ENCODE data around the gene SRRM4.

DNA sequence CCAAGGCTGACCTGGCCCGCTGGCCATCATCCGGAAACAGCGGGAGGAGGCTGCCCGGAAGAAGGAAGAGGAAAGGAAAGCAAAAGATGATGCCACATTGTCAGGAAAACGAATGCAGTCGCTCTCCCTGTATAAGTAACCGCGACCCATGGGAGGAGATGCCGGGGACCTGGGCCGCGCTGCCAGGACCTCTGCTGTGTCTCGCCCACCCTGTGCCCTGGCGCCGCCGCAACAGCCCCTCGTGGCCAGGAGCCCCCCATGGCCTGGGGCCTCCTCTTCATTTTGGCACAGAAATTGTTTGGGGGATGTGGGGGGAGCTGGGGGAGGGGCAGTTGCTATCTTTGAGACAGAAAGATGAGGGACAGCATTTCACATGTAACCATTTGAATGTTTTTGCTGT, 213.9 kb downstream of the SRRM4 start:
- TF ChIP-seq, protein P1, sequence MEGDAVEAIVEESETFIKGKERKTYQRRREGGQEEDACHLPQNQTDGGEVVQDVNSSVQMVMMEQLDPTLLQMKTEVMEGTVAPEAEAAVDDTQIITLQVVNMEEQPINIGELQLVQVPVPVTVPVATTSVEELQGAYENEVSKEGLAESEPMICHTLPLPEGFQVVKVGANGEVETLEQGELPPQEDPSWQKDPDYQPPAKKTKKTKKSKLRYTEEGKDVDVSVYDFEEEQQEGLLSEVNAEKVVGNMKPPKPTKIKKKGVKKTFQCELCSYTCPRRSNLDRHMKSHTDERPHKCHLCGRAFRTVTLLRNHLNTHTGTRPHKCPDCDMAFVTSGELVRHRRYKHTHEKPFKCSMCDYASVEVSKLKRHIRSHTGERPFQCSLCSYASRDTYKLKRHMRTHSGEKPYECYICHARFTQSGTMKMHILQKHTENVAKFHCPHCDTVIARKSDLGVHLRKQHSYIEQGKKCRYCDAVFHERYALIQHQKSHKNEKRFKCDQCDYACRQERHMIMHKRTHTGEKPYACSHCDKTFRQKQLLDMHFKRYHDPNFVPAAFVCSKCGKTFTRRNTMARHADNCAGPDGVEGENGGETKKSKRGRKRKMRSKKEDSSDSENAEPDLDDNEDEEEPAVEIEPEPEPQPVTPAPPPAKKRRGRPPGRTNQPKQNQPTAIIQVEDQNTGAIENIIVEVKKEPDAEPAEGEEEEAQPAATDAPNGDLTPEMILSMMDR (IDR thresholded peaks at IDR 0.05 in 4 of 5, conservative IDR thresholded peaks at IDR 0.05 in 1 of 5): no peak
- no peak for TF ChIP-seq POLR2A (IDR thresholded peaks at IDR 0.05)
